Astrocyte (in vitro differentiated cells and primary cell): ENCODE measurements around the gene RARRES1.

Source experiments
- CTCF ChIP-seq: IDR thresholded peaks from 2 replicates; pipeline ENCODE4 v1.5.1; 2011; ENCODE audit warnings: low read depth, mild to moderate bottlenecking, inconsistent platforms, low read length, moderate library complexity; ENCODE audit not compliant: insufficient read depth
- EZH2 ChIP-seq: IDR thresholded peaks from 2 replicates; pipeline ENCODE4 v1.6.1; 2012; ENCODE audit warnings: mild to moderate bottlenecking, low read length, inconsistent platforms; ENCODE audit not compliant: insufficient read depth

GRCh38 chr3:158722108-158722507, 10.1 kb downstream of the RARRES1 start:
- TF ChIP-seq CTCF (no peak), EZH2 (no peak)
